OCI-LY1 (cell line): ENCODE data around the gene KRT73.

Experiments used
- H2AFZ ChIP-seq: fragments of 200-600 bp; sonication (generic), shearing (Covaris generic); 2 replicates; pipeline ENCODE4 v1.6.0; 2014; ENCODE audit warnings: antibody characterized with exemption, mild to moderate bottlenecking, low read length
- H3F3A ChIP-seq: fragments of 200-600 bp; sonication (generic), shearing (Covaris generic); 2 replicates; pipeline ENCODE4 v1.6.0; 2014; ENCODE audit warnings: mild to moderate bottlenecking, antibody characterized with exemption, low read length, moderate library complexity; ENCODE audit not compliant: insufficient read depth
- H3K27ac ChIP-seq: fragments of 200-600 bp; sonication (generic); 2 replicates; pipeline ENCODE4 v1.5.1; 2014; ENCODE audit warnings: low read length, mixed run types, mild to moderate bottlenecking, low read depth; ENCODE audit not compliant: poor library complexity, severe bottlenecking
- H3K27me3 ChIP-seq: fragments of 200-600 bp; sonication (generic); 2 replicates; pipeline ENCODE4 v1.6.0; 2014; ENCODE audit warnings: antibody characterized with exemption, mild to moderate bottlenecking, low read length, moderate library complexity; ENCODE audit not compliant: insufficient read depth
- H3K36me3 ChIP-seq: fragments of 200-600 bp; sonication (generic); 2 replicates; pipeline ENCODE4 v1.6.1; 2014; ENCODE audit warnings: mild to moderate bottlenecking, antibody characterized with exemption, low read length, moderate library complexity, mixed read lengths; ENCODE audit not compliant: insufficient read depth
- H3K4me1 ChIP-seq: fragments of 200-600 bp; sonication (generic); 2 replicates; pipeline ENCODE4 v1.5.1; 2014; ENCODE audit warnings: mild to moderate bottlenecking, low read length, moderate library complexity; ENCODE audit not compliant: insufficient read depth, severe bottlenecking
- H3K4me2 ChIP-seq: fragments of 200-600 bp; sonication (generic), shearing (Covaris generic); 2 replicates; pipeline ENCODE4 v1.6.1; 2014; ENCODE audit warnings: low read length
- H3K4me3 ChIP-seq: fragments of 200-600 bp; sonication (generic); 2 replicates; pipeline ENCODE4 v1.5.1; 2014; ENCODE audit warnings: low read length, low read depth, mild to moderate bottlenecking, mixed read lengths; ENCODE audit not compliant: poor library complexity, severe bottlenecking
- H3K79me2 ChIP-seq: fragments of 200-600 bp; shearing (Covaris generic); 2 replicates; pipeline ENCODE4 v1.6.1; 2016; ENCODE audit warnings: mixed run types, low read length, mixed read lengths; ENCODE audit not compliant: insufficient read depth
- H3K9ac ChIP-seq: fragments of 200-600 bp; sonication (generic), shearing (Covaris generic); 2 replicates; pipeline ENCODE4 v1.6.1; 2014; ENCODE audit warnings: mild to moderate bottlenecking, low read length, mixed read lengths
- H3K9me2 ChIP-seq: fragments of 200-600 bp; sonication (generic), shearing (Covaris generic); 2 replicates; pipeline ENCODE4 v1.6.1; 2014; ENCODE audit warnings: low read depth, mild to moderate bottlenecking, low read length, mixed read lengths
- H3K9me3 ChIP-seq: fragments of 200-600 bp; shearing (Covaris generic); 2 replicates; pipeline ENCODE4 v1.6.1; 2014; ENCODE audit warnings: low read length, mixed read lengths
- H4K20me1 ChIP-seq: fragments of 200-600 bp; sonication (generic), shearing (Covaris generic); 2 replicates; pipeline ENCODE4 v1.6.0; 2016; ENCODE audit warnings: mild to moderate bottlenecking, low read length; ENCODE audit not compliant: insufficient read depth
- EZH2 ChIP-seq: fragments of 200-600 bp; sonication (generic), shearing (Covaris generic); IDR thresholded peaks from 2 replicates; pipeline ENCODE4 v1.8.0; 2017; ENCODE audit warnings: borderline replicate concordance, mixed run types, mild to moderate bottlenecking, antibody characterized with exemption, low read length, moderate library complexity, mixed read lengths
- TF ChIP-seq, protein P1 (sequence below): fragments of 200-600 bp; sonication (generic), shearing (Covaris generic); IDR thresholded peaks from 2 replicates; pipeline ENCODE4 v1.5.1; 2017; ENCODE audit warnings: mild to moderate bottlenecking, antibody characterized with exemption, low read length, moderate library complexity, mixed read lengths

The KRT73 gene

DNA sequence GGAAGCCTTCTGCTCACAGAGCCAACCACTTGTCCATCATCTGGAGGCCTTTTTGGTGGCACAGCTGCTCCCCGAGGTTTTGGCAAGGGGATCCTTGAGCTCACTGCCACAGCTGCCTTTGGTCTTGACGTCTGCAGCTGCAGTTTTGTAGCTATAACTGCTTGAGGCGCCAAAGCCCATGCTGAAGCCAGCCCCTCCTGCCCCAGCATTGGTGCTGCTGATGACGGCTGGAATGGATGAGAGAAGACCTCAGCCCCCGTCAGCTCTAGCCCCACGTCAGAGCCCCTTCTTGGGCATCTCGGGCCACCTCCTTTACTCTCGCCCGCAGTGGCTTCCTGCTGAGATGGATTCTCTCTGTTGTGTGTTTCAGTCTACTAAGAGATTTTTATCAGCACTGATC, 32.4 kb downstream of the KRT73 start:
- Histone ChIP-seq H3K9me2 (no peaks in the 10 kb centered on the region), H3K9ac (no peak overlapping the region), H3K4me1 (no peaks in the 10 kb centered on the region), H4K20me1 (no peaks in the 10 kb centered on the region), H3K27me3 (no peaks in the 10 kb centered on the region), H3F3A (no peaks in the 10 kb centered on the region), H3K9me3 (no peaks in the 10 kb centered on the region), H2AFZ (no peak overlapping the region), H3K79me2 (no peaks in the 10 kb centered on the region), H3K36me3 (no peaks in the 10 kb centered on the region), H3K27ac (no peak overlapping the region), H3K4me2 (no peak overlapping the region), H3K4me3 (no peak overlapping the region)
- TF ChIP-seq EZH2: no peak
- TF ChIP-seq, protein P1, sequence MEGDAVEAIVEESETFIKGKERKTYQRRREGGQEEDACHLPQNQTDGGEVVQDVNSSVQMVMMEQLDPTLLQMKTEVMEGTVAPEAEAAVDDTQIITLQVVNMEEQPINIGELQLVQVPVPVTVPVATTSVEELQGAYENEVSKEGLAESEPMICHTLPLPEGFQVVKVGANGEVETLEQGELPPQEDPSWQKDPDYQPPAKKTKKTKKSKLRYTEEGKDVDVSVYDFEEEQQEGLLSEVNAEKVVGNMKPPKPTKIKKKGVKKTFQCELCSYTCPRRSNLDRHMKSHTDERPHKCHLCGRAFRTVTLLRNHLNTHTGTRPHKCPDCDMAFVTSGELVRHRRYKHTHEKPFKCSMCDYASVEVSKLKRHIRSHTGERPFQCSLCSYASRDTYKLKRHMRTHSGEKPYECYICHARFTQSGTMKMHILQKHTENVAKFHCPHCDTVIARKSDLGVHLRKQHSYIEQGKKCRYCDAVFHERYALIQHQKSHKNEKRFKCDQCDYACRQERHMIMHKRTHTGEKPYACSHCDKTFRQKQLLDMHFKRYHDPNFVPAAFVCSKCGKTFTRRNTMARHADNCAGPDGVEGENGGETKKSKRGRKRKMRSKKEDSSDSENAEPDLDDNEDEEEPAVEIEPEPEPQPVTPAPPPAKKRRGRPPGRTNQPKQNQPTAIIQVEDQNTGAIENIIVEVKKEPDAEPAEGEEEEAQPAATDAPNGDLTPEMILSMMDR: no peak

DNA sequence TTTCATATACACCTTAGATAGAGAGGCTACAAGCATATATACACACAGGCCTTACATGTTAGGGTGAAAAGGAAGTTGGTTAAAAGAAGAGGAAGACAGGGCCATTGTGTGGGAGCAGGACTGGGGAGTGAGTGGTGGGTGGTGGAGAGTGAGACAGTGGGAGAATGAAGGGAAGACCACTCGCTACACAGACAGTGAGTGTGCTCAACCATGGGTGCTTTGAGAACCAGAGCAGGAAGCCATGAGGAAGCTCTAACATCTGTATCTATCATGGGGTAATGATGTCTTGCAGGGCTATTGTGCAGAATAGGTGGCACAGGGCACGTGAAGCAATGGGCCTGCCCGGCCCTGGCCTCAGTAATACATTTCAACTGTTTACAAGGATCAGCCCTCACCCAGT, 33.3 kb downstream of the KRT73 start:
- Histone ChIP-seq H3K27me3 (no peaks in the 10 kb centered on the region), H3K4me2 (no peak overlapping the region), H4K20me1 (no peaks in the 10 kb centered on the region), H3K4me1 (no peaks in the 10 kb centered on the region), H3F3A (no peaks in the 10 kb centered on the region), H3K9me2 (no peaks in the 10 kb centered on the region), H2AFZ (no peak overlapping the region), H3K4me3 (no peak overlapping the region), H3K27ac (no peak overlapping the region), H3K9me3 (no peaks in the 10 kb centered on the region), H3K36me3 (no peaks in the 10 kb centered on the region), H3K9ac (no peak overlapping the region), H3K79me2 (no peaks in the 10 kb centered on the region)
- TF ChIP-seq EZH2: no peak
- TF ChIP-seq, protein P1: no peak

DNA sequence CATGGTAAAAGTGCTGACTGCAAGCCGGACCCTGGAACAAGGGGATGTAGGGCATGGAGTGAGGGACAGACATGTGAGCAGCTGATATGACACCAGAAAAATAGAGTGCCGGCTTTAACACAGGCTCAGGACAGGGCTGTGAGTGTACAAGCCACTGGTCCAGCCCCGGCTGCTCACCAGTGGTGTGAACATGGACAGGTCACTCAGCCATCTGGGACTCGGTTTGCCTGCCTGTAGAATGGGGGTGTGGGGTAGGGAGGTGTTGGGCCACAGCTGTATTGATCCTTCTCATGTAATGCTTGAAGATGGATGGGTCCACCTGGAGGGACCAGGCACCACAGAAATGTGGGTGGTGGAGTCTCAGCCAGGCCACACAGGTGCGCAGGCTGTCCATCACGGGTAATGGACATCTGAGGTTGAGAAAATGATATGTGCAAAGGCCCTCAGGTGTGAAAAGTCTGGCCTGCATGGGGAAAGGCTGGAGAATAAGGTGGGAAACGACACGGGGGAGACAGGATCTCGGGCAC, 34.1 kb downstream of the KRT73 start:
- no peak overlapping the region for H3K27ac ChIP-seq
- no peaks in the 10 kb centered on the region for H3K27me3 ChIP-seq

More for the DNA sequence above, 34.1 kb downstream of the KRT73 start:
- Histone ChIP-seq H3K9ac (no peak overlapping the region), H3F3A (no peaks in the 10 kb centered on the region), H4K20me1 (no peaks in the 10 kb centered on the region), H3K9me2 (no peaks in the 10 kb centered on the region), H3K9me3 (no peaks in the 10 kb centered on the region), H3K36me3 (no peaks in the 10 kb centered on the region), H3K4me2 (no peak overlapping the region), H3K4me1 (no peaks in the 10 kb centered on the region), H3K79me2 (no peaks in the 10 kb centered on the region), H3K4me3 (no peak overlapping the region), H2AFZ (no peak overlapping the region)
- TF ChIP-seq EZH2: no peak
- TF ChIP-seq, protein P1: no peak
